Activated CD4-positive, alpha-beta T cell treated with anti-CD3 and anti-CD28 coated beads, Interleukin-10, Interleukin-2, amounts not matched to agents 100 ng/mL and 50 ng/mL, durations not matched to agents 16 hours and 8 hours (primary cell): Measurements from ENCODE around the gene VPS33A.
A peak's percentile ranks its signal among the peaks of the same experiment; 100 is the strongest.
"Not testable (repeated sequence)": the region's sequence is repeated elsewhere in the genome, so short reads cannot be mapped to it uniquely, and the experiment has no call there.

ENCODE experiments used
- DNase-seq: peaks from one replicate; pipeline ENCODE4 v3.0.0-alpha.2; 2020

The VPS33A gene

DNA sequence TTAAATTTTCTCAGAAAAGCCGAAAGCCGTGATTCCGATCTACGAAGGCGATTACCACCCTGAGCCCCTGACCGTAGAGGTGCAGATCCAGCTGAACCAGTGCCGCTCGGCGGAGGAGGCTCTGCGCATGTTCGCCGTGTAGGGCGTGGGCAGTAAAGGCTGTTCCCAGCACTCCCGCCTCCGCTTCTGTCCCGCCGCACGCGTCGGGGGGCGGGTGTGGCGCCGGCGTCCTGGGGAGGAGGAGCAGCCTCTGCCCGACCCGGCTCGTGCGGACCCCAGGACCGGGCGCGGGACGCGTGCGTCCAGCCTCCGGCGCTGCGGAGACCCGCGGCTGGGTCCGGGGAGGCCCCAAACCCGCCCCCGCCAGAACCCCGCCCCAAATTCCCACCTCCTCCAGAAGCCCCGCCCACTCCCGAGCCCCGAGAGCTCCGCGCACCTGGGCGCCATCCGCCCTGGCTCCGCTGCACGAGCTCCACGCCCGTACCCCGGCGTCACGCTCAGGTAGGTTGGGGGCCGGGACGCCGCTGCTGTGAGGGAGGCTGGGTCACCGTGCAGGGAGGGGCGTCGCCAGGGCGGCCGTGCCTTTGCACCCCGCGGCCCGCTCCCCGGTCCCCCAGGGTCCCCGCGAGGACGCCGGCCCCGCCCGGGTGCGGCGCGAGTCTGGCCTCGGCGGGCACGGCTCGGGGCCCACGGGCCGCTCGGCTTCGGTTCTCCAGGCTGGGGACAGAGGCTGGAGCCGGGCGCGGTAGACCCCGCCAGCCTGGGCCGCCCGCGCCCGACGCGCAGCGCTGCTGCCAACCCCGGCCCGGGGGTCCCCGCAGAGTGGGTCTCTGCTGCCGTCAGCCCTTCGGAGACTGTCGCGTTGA lies 62.8 kb downstream of the VPS33A start, which contains the start of gene B3GNT4:
B3GNT4 (plus strand) TSS at position 409 of the 866 bp plus-strand sequence. CDS start 910 bp downstream, outside the sequence.
- DNase-seq: peak; percentile 62

- not testable (repeated sequence) for DNase-seq
Measured at GRCh38 chr12:122202811-122203210, 63.5 kb downstream of the VPS33A start.

DNA sequence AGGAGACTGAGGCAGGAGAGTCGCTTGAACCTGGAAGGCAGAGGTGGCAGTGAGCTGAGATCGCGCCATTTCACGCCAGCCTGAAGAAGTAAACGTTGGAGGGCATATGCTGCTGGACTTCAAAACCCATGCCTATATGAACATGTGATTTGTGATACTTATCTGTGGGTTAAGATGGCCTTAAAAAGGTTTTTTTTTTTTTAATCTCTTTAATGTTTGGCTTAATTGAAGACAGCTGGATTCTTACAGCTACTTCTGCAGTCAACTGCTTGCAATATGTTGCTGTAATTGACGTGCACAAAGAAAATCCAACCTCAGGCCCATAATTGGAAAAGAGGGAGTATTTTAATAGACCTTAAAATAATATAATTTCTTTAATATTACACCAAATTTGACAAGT lies 64.3 kb downstream of the VPS33A start:
- DNase-seq: no peak

- DNase-seq: no peak
Measured at GRCh38 chr12:122201381-122201780, 64.9 kb downstream of the VPS33A start.

- no peak for DNase-seq
Measured at GRCh38 chr12:122200541-122201175, 65.6 kb downstream of the VPS33A start.

DNA sequence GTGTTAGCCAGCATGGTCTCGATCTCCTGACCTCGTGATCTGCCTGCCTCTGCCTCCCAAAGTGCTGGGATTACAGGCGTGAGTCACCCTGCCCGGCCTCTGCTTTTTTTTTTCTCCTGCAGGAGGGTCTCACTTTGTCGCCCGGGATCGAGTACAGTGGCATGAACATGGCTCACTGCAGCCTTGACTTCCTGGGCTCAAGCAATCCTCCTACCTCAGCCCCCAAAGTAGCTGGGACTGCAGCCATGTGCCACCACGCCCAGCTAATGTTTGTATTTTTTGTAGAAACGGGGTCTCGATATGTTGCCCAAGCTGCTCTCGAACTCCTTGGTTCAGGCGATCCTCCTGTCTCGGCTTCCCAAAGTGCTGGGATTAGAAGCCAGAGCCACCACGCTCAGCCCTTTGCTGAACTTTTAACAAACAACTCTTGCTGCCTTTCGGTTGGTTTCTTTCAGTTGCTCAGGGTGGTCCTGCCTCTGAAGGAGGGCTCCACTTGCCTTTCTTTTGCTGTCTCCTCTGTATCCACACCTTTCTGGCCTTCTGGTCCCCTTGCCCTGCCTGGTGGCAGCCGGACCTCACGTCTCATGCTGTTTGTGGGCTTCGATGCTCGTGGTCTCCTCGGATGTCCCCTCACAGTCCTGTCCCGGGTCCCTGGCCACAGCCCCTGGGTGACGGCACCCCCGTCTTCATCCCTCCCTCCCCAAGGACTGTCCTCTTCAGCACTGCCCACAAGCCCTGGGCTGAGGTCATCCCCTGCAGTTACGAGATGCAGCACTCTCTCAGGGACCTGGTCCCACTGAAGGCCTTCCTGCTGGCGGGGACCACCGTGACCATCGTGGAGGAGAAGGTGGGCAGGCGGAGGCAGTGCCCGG lies 66.6 kb downstream of the VPS33A start:
- DNase-seq: no peak

DNA sequence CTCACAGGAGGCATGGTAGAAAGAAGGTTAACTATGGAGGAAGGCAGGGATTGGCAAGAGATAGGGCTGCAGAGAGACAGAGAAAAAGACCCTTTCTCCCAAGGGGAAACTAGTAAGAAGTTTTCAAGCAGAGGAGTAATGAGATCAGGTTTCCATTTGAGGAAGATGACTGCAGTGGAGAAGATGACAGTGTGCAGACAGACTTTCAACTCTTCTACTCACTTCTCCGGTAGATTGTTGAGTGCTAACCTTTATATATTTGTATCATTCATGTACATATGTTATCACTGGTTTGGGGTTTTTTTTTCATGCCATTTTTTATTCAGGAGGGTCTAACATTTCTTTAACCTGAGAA lies 68.7 kb downstream of the VPS33A start:
- no peak for DNase-seq

- no peak for DNase-seq
Measured at GRCh38 chr12:122195405-122195804, 70.9 kb downstream of the VPS33A start.

DNA sequence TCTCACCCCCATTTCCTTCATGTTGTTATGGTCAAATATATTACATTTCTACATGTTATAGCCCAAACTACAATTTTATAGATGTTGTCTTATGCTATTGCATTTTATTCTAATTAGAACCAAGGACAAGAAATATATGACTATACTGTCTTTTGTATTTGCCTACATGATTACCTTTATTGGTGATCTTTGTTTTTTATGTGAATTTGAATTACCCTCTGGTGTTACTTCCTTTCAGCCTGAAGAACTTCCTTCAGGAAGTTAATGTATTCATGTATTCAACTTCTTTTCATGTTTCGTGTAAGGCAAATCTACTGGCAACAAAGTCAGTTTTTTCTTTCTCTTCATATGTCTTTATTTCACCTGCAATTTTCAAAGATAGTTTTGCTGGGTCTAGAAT lies 71.5 kb downstream of the VPS33A start:
- no peak for DNase-seq

- DNase-seq: no peak
Measured at GRCh38 chr12:122192441-122192840, 73.9 kb downstream of the VPS33A start.

DNA sequence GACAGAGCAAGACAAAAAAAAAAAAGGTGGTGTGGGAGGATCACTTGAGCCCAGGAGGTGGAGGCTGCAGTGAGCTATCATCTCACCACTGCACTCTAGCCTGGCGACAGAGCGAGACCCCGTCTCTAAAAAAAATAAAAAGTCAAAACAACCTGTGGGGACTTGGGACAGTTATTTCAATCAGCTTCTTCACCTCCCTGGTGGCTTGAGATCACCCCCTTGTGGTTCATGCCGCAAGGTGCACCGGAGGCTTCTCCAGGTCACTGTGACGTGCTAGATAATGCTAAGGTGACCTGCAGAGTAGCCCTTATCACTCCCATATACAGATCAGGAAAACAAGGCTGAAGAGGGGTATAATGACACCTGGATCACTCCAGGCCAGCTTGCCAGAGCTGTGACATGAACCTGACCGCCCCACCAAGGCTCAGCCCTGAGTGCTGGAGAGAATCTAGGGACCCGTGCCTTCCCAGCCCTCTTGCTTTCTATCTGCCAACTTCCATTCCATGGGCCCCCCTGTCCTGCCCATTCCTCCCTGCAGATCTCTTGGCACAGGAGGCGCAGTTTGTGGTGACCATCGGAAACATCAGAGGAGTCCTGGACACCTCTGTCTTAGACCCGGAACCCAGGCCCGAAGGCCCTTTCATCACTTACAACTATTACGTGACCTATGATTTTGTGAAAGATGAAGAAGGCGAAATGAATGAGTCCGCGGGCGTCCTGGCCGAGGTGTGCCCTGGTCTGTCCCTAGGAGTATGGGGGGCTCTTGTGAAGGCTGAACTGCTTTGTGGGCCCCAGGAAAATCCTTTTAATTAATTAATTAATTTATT lies 75.2 kb downstream of the VPS33A start:
- peak; percentile 82 for DNase-seq

GRCh38 chr12:122189626-122190475 lies 76.4 kb downstream of the VPS33A start:
- no peak for DNase-seq

- no peak for DNase-seq
Measured at GRCh38 chr12:122187466-122187865, 78.8 kb downstream of the VPS33A start.

DNA sequence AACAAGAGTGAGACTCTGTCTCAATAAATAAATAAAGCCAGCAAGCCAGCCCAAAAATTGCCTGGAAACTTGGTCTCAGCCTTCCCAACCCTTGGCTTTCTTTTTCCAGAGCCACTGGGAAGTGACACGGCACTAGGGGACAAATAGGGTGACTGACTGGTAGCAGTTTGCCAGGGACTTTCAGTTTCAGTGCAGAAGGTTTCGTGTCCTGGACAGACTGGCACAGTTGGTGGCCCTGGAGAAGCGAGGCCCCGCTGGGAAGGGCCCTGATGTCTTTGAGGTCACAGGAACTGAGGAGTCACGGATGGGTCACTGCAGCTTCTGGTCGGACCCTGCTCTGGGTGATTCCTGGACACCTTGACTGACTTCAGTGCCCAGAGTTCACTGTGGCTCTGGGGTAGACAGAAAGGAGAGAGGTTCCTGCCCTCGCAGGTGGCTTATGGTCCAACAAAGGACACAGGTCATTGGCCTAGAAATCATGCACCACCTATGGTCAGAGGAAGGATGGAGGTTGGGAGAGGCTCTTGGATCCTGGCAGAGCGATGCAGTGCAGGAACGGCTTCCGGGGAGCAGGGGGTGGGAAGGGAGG lies 80.7 kb downstream of the VPS33A start:
- no peak for DNase-seq

DNA sequence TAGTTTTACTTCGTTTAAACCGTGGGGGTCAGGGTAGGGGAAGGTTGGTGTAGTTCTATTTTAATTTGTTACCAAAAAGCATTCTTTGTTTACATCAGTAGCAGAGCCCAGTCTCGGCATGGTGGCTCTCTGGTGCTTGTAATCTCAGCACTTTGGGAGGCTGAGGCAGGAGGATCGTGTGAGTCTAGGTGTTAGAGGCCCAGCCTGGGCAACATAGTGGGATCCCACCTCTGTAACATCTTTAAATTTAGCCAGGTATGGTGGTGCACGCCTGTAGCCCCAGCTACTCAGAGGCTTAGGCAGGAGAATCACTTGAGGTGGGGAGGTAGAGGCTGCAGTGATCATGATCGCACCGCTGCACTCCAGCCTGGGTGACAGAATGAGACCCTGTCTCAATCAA lies 81.2 kb downstream of the VPS33A start:
- DNase-seq: no peak

DNA sequence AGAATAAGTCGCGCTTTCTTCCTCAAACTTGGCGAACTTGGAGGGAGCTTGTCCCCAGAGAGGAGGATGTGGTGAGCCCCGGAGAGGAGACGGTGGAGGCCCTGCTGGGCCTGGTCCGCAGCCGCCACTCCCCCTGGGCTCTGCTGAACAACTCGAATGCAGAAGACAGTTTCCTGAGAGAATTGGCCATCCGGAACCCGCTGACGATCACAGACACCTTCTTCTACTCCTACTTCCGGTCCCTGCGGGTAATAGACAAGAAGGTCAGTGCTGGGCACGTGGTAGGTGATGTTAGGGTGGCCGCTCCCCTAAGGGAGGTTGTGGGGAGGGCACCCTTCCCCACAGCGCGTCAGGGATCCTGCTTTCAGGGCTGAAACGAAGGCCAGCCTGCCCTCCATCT lies 81.8 kb downstream of the VPS33A start:
- no peak for DNase-seq

- DNase-seq: no peak
Measured at GRCh38 chr12:122183588-122183940, 82.7 kb downstream of the VPS33A start.

- DNase-seq: no peak
Measured at GRCh38 chr12:122182887-122183587, 83.3 kb downstream of the VPS33A start, which contains the start of gene LRRC43. Gene LRRC43, plus strand, starts transcription at chr12:122183123. Its CDS starts 22 bp downstream, at chr12:122183145.
